DOHH2 (cell line): ENCODE data around the gene TMEM158.

Source experiments
- H3F3A ChIP-seq: fragments of 200-600 bp; sonication (generic), shearing (Covaris generic); 2 replicates; pipeline ENCODE4 v1.6.0; 2016; ENCODE audit warnings: antibody characterized with exemption, mild to moderate bottlenecking; ENCODE audit not compliant: control insufficient read depth, insufficient read depth
- H3K27ac ChIP-seq: fragments of 200-600 bp; sonication (generic); 2 replicates; pipeline ENCODE4 v1.5.1; 2014; ENCODE audit warnings: low read depth, mild to moderate bottlenecking, low read length, moderate library complexity
- H3K27me3 ChIP-seq: fragments of 200-600 bp; sonication (generic); 2 replicates; pipeline ENCODE4 v1.6.1; 2014; ENCODE audit warnings: mild to moderate bottlenecking, low read length, mixed read lengths; ENCODE audit not compliant: control insufficient read depth
- H3K36me3 ChIP-seq: fragments of 200-600 bp; sonication (generic); 2 replicates; pipeline ENCODE4 v1.6.1; 2014; ENCODE audit warnings: mild to moderate bottlenecking, low read length, moderate library complexity, mixed read lengths; ENCODE audit not compliant: control insufficient read depth
- H3K4me1 ChIP-seq: fragments of 200-600 bp; sonication (generic); 2 replicates; pipeline ENCODE4 v1.6.1; 2014; ENCODE audit warnings: mild to moderate bottlenecking, low read length, mixed read lengths; ENCODE audit not compliant: control insufficient read depth
- H3K4me2 ChIP-seq: fragments of 200-600 bp; sonication (generic); 2 replicates; pipeline ENCODE4 v1.6.0; 2014; ENCODE audit warnings: mild to moderate bottlenecking, low read length, moderate library complexity
- H3K4me3 ChIP-seq: fragments of 200-600 bp; sonication (generic); 2 replicates; pipeline ENCODE4 v1.5.1; 2014; ENCODE audit warnings: mild to moderate bottlenecking, low read length, mixed read lengths
- H3K79me2 ChIP-seq: fragments of 200-600 bp; sonication (generic); 2 replicates; pipeline ENCODE4 v1.6.1; 2014; ENCODE audit warnings: mild to moderate bottlenecking, low read length, mixed read lengths; ENCODE audit not compliant: control insufficient read depth
- H3K9me2 ChIP-seq: fragments of 200-600 bp; sonication (generic); replicated peaks from 2 replicates; pipeline ENCODE4 v1.6.1; 2014; ENCODE audit warnings: mild to moderate bottlenecking, low read length, mixed read lengths; ENCODE audit not compliant: control insufficient read depth
- H3K9me3 ChIP-seq: fragments of 200-600 bp; sonication (generic); 2 replicates; pipeline ENCODE4 v1.6.1; 2014; ENCODE audit warnings: antibody characterized with exemption, low read length, mixed read lengths; ENCODE audit not compliant: control insufficient read depth, insufficient read depth
- H4K20me1 ChIP-seq: fragments of 200-600 bp; sonication (generic); 2 replicates; pipeline ENCODE4 v1.6.0; 2014; ENCODE audit warnings: low read depth, mild to moderate bottlenecking, antibody characterized with exemption, low read length, moderate library complexity; ENCODE audit not compliant: control insufficient read depth, insufficient read depth
- EZH2phosphoT487 ChIP-seq: fragments of 200-600 bp; sonication (generic); IDR thresholded peaks from 2 replicates; pipeline ENCODE4 v1.6.1; 2017; ENCODE audit warnings: borderline replicate concordance, mild to moderate bottlenecking, antibody characterized with exemption, low read length, moderate library complexity, mixed read lengths
- TF ChIP-seq, protein P1 (sequence below): fragments of 200-600 bp; sonication (generic); IDR thresholded peaks from one replicate; pipeline ENCODE4 v1.5.1; 2014; ENCODE audit warnings: antibody characterized with exemption, mild to moderate bottlenecking, low read depth, low read length; ENCODE audit not compliant: poor library complexity, severe bottlenecking

The TMEM158 gene

DNA sequence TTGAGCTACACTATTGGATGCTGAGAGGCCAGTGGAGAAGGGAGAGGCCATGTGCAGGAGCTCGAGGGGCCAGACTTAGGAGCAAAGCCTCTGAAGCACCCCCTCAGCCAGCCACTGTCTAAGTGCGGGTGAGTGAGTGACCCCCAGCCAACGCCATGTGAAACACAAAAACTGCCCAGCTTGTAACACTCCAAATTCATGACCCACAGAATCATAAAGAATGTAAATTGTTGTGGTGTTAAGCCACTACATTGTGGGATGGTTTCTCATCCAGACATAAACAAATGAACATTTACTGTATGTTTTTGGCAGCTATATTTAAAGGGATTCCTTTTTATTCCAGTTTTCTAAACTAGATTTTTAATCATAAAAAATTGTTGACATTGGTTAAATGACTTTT, 27.2 kb upstream of the TMEM158 start:
- no peak overlapping the region for H3K4me2 ChIP-seq
- no peaks in the 10 kb centered on the region for H3K9me2 ChIP-seq
- no peaks in the 10 kb centered on the region for H4K20me1 ChIP-seq
- peaks cover 18% of the 10 kb centered on the region for H3K27me3 ChIP-seq
- H3K4me3 ChIP-seq, result no peak overlapping the region
- H3K4me1 ChIP-seq, result peaks cover 7% of the 10 kb centered on the region
- H3K27ac ChIP-seq, result no peak overlapping the region
- no peak for TF ChIP-seq EZH2phosphoT487
- TF ChIP-seq, protein P1, sequence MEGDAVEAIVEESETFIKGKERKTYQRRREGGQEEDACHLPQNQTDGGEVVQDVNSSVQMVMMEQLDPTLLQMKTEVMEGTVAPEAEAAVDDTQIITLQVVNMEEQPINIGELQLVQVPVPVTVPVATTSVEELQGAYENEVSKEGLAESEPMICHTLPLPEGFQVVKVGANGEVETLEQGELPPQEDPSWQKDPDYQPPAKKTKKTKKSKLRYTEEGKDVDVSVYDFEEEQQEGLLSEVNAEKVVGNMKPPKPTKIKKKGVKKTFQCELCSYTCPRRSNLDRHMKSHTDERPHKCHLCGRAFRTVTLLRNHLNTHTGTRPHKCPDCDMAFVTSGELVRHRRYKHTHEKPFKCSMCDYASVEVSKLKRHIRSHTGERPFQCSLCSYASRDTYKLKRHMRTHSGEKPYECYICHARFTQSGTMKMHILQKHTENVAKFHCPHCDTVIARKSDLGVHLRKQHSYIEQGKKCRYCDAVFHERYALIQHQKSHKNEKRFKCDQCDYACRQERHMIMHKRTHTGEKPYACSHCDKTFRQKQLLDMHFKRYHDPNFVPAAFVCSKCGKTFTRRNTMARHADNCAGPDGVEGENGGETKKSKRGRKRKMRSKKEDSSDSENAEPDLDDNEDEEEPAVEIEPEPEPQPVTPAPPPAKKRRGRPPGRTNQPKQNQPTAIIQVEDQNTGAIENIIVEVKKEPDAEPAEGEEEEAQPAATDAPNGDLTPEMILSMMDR, result no peak
- H3K79me2 ChIP-seq, result no peaks in the 10 kb centered on the region
- H3F3A ChIP-seq, result no peaks in the 10 kb centered on the region
- no peaks in the 10 kb centered on the region for H3K9me3 ChIP-seq
- H3K36me3 ChIP-seq, result no peaks in the 10 kb centered on the region

DNA sequence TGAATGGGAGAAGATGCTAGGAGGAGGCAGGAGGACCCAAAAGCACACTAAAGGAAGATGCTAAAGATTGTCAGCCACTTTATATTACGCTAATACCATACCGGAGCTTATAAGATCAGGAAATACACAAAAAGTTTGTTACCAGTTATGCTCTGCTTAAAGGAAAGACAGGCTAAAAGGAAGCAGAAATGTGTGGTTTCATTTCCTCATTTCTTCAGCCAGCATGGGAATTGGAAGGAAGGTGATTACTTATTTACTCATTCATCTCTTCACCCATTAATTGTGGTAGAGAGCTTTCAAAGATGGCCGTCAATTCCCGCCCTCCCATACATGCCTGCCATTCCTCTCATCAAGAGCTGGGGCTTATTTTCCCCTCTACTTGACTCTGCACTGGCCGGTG, 26.7 kb upstream of the TMEM158 start:
- Histone ChIP-seq H3K27ac (no peak overlapping the region), H3K27me3 (peaks cover 13% of the 10 kb centered on the region), H3K9me3 (no peaks in the 10 kb centered on the region), H3K4me1 (peaks cover 7% of the 10 kb centered on the region), H3K9me2 (no peaks in the 10 kb centered on the region), H3K36me3 (no peaks in the 10 kb centered on the region), H4K20me1 (no peaks in the 10 kb centered on the region), H3K79me2 (no peaks in the 10 kb centered on the region), H3F3A (no peaks in the 10 kb centered on the region), H3K4me2 (no peak overlapping the region), H3K4me3 (no peak overlapping the region)
- TF ChIP-seq EZH2phosphoT487, result no peak
- TF ChIP-seq, protein P1, result no peak

- H3K9me3 ChIP-seq, result no peaks in the 10 kb centered on the region
- H3K36me3 ChIP-seq, result no peaks in the 10 kb centered on the region
- peaks cover 7% of the 10 kb centered on the region for H3K4me1 ChIP-seq
- no peak overlapping the region for H3K27ac ChIP-seq
- H3F3A ChIP-seq, result no peaks in the 10 kb centered on the region
- no peaks in the 10 kb centered on the region for H3K79me2 ChIP-seq
- no peaks in the 10 kb centered on the region for H4K20me1 ChIP-seq
- no peak overlapping the region for H3K4me2 ChIP-seq
- TF ChIP-seq, protein P1, result no peak
- no peak for TF ChIP-seq EZH2phosphoT487
- H3K9me2 ChIP-seq, result no peaks in the 10 kb centered on the region
- no peak overlapping the region for H3K4me3 ChIP-seq
- 0 out of 2 replicates have a peak, but pooled peaks cover 7% of the 10 kb centered on the region for H3K27me3 ChIP-seq
Measured at GRCh38 chr3:45249391-45249790, 23.3 kb upstream of the TMEM158 start.

DNA sequence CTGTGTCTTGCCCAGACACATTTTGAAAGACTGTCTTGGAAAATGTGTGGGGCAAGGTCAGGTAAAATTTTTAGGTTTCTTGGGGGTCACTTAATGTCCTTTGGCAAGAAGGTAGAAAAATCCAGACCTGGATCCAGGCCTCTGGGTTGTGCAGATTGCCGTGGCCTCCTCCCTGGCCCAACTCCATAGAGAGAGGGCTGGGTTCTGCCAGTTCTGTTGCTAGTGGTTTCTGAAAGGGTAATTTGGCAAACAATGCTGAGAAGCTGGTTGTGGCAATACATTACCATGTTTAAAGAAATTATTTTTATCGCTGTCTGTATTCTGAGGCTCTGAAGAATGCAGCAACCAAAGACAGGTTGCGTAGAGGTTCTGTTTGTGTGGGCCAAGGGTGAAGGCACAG, 20.2 kb upstream of the TMEM158 start:
- Histone ChIP-seq H3K27me3 (peaks cover 7% of the 10 kb centered on the region; the same call in 1 of the 2 replicates), H3K9me3 (no peaks in the 10 kb centered on the region), H3K4me3 (no peak overlapping the region), H3K9me2 (no peaks in the 10 kb centered on the region), H3K27ac (no peak overlapping the region), H3F3A (no peaks in the 10 kb centered on the region), H3K4me1 (no peaks in the 10 kb centered on the region), H4K20me1 (no peaks in the 10 kb centered on the region), H3K4me2 (no peak overlapping the region), H3K36me3 (no peaks in the 10 kb centered on the region), H3K79me2 (no peaks in the 10 kb centered on the region)
- TF ChIP-seq, protein P1, result no peak
- no peak for TF ChIP-seq EZH2phosphoT487
